ENCODE data around the gene DHRS7C.

DNA sequence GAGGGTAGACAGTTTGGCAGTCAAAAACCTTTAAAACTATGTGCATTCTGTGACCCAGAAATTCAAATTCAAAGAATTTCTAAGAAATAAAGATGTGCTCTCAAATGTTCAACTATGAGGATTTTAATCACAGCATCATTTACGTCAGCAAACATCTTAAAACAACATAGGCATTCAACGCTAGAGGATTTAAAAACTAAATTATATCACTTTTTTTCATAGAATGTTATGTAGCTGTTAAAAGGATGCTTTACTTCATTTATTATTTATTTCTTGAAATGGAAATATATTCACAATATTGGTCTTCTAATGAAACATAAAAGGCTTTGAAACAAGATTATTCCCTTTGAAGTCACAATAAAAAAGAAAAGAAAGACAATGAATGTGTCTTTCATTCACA lies 38.0 kb upstream of the DHRS7C start:
- TF ChIP-seq, protein P1, sequence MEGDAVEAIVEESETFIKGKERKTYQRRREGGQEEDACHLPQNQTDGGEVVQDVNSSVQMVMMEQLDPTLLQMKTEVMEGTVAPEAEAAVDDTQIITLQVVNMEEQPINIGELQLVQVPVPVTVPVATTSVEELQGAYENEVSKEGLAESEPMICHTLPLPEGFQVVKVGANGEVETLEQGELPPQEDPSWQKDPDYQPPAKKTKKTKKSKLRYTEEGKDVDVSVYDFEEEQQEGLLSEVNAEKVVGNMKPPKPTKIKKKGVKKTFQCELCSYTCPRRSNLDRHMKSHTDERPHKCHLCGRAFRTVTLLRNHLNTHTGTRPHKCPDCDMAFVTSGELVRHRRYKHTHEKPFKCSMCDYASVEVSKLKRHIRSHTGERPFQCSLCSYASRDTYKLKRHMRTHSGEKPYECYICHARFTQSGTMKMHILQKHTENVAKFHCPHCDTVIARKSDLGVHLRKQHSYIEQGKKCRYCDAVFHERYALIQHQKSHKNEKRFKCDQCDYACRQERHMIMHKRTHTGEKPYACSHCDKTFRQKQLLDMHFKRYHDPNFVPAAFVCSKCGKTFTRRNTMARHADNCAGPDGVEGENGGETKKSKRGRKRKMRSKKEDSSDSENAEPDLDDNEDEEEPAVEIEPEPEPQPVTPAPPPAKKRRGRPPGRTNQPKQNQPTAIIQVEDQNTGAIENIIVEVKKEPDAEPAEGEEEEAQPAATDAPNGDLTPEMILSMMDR (IDR thresholded peaks at IDR 0.05) = no peak
- TF ChIP-seq POLR2A (IDR thresholded peaks at IDR 0.05) = no peak

Measured in heart left ventricle (tissue), 13 donors.